ENCODE measurements around the gene EID3.
"Not testable (repeated sequence)": the region's sequence is repeated elsewhere in the genome, so short reads cannot be mapped to it uniquely, and the experiment has no call there.

The EID3 gene

DNA sequence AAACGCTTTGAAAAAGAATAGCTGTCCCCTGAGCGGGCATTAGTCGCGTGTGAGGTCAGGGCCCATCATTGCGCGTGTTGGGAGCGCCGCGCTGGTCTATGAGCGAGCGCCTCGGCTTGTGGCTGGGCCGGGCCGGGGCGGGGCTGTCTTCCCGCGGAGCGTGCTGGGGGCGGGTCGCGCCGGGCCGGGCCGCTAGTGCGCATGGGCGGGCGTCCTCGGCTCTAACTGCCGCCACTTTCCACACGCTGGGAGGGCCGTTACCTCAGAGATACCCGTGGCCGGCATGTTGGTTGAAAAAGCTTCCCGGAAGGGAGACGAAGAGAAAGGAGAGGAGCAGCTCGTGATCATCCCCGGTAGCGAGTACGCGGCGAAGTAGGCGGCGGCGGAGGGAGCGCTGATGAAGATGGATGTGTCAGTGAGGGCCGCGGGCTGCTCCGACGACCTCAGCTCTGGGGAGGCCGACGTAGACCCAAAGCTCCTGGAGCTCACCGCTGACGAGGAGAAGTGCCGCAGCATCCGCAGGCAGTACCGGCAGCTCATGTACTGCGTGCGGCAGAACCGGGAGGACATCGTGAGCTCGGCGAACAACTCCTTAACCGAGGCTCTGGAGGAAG is at the start of gene EID3:
Gene EID3 (plus strand): TSS at position 202 of the 614 bp plus-strand sequence. CDS start 196 bp downstream, at position 398.
- peak; percentile 79 for DNase-seq

DNA sequence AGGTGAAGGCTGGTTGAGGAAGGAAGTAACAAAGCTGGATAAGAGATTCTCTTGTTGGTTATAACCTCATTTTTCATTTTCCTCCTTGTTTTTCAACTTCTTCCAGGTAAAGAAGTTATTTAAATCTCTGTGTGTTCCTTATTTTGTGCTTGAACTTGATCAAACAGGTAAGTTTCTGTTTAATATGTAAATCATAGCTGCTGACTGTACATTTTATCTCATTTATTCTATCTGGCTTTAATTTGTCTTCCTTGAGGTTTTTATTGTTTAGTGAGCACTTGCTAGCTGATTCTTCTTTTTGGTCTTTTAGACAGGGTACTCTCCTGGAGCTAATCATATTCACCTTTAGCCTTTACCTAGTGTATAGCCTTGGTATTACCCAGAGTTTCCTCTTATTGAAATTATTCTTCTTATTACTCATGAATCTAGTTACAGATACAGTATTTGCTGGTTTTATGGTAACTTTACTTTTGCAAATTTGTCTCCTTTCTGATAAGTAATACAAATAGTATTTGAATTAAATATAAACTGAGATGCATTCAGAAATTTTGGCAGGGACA is 45.5 kb upstream of the EID3 start:
- no peak for DNase-seq

DNA sequence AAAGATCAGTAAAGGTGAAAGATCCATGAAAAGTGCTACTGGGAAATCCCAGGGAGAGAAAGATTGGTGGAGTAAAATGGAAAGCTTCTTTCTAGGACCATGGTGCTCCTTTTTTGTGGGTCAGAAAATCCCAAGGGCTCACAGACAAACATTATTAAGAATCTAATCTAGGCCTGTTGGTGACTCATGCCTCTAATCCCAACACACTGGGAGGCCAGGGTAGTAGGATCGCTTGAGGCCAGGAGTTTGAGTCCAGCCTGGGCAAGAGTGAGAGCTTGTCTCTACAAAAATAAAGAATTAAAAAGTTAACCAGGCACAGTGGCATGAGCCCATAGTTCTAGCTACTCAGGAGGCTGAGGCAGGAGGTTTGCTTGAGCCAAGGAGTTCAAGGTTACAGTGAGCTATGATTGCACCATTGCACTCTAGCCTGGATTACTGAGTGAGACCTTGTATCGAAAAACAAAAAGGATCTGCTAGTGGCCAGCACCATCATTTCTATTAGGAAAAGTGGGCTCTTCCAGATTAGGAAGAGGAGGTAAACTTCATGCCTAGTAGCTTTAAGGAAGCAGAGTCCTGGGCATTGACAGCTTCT is 45.0 kb upstream of the EID3 start:
- DNase-seq = no peak

DNA sequence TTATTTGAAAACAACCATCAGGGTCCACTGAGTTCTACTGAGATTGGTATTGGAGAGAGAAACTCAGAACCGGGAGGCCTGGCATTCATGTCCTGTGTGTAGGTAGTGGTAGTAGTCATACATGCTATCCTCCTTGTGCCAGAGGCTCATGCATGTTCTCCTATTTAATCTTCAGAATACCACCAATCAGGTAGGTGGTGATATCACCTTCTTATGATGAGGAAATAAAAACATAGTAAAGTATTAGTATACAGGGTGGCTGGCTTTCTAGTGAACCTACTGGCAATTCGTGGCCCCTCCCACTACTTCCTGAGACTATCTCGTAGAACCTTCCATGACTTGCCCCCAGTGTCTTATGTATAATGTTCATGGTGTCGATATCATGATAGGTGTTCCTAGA is 40.5 kb upstream of the EID3 start:
- DNase-seq = no peak

DNA sequence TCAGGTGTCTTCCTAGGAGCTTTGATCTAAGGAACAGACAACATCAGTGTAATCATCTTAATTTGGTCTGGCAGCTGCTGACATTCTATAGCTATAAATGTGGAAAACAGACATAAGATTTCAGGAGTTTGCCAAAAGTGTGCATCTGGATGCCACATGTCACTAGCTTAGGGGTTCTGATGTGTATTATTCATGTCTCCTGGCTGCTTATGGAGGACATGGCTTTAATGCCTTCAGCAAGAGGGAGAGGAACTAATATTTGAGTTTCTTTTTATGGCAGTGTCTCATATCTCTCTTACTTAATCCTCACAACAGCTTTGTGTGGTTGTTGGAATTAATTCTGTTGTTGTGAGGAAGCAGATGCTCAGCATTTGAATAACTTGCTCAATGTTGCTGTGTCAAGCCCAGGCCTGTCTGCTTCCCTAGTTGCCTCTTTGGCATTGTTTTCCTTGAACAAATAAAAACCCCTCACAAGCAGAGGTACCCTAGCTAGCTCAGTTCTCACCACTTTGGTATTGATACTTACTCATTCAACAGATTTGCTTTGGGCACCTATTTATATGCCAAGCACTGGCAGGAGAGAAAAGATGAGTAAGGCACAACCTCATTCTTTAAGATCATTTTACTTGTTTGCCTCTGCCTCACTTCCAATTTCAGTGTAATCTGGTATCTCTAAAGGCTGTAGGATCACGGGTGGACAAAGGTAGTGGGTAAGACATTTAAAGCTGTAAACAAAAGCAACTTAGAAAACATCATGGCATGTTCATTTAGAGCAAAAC is 39.8 kb upstream of the EID3 start:
- DNase-seq = peak; percentile 74

DNA sequence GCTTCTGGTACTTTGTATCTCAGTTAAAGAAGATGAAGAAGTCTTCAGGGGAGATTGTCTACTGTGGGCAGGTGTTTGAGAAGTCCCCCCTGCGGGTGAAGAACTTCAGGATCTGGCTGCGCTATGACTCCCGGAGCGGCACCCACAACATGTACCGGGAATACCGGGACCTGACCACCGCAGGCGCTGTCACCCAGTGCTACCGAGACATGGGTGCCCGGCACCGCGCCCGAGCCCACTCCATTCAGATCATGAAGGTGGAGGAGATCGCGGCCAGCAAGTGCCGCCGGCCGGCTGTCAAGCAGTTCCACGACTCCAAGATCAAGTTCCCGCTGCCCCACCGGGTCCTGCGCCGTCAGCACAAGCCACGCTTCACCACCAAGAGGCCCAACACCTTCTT is 38.1 kb upstream of the EID3 start:
- not testable (repeated sequence) for DNase-seq

DNA sequence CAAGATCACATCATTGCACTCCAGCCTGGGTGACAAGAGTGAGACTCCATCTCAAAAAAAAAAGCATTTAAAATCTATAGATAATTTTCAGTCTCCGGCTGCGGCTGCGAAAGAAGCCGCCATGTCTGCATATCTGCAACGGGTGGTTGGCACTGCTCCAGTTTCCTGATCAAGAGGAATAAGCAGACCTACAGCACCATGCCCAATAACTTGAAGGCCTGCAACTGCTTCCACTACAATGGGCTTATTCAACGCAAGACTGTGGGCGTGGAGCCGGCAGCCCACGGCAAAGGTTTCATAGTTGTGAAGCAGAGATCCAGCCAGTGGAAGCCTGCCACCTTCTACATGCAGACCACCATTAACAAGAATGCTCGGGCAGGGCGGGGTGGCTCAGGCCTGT is 30.6 kb upstream of the EID3 start:
- no peak for DNase-seq

DNA sequence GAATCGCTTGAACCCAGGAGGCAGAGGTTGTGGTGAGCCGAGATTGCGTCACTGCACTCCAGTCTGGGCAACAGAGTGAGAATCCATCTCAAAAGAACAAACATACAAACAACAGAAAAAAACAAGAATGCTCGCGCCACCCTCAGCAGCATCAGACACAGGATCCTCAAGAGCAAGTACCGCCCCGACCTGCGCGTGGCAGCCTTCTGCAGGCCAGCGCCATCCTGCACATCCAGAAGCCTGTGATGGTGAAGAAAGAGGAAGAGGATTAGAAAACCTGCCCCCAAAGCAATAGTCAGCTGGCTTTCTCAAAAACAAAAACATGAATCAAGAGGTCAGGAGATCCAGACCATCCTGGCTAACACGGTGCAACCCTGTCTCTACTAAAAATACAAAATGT is 30.0 kb upstream of the EID3 start:
- DNase-seq = no peak

DNA sequence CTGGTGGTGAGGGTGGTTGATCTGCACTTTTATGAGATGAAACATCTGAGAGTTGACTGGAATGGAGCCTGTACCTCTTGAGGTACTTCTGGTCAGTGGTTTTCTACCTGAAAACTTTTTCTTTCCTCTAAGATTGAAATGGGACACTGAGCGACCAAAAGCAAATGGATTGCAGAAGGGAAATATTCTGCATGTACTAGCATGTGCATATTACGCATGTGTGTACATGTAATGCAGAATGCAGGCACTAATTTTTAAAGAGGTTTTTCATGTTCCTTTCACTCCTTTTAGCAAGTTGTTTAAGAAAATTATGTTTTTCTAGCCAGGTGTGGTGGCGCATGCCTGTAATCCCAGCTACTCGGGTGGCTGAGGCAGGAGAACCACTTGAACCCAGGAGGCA is 28.7 kb upstream of the EID3 start:
- DNase-seq = no peak

DNA sequence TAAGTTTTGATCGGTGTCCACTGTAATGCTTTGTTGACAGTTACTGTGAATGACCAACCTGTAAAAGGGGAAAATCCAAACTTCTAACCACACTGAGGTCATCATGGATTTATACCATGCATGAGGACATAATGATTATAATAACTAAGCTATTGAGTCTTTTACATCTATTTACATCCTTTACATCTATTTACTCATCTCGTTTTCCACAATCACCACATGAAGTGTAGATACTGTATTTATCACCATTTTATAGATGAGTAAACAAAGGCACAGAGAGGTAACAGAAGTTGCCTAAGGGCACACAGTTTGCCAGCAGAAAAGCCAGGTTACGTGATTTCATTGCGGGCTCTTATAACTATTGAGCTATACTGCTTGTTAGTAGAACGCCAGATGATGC is 27.9 kb upstream of the EID3 start:
- no peak for DNase-seq

DNA sequence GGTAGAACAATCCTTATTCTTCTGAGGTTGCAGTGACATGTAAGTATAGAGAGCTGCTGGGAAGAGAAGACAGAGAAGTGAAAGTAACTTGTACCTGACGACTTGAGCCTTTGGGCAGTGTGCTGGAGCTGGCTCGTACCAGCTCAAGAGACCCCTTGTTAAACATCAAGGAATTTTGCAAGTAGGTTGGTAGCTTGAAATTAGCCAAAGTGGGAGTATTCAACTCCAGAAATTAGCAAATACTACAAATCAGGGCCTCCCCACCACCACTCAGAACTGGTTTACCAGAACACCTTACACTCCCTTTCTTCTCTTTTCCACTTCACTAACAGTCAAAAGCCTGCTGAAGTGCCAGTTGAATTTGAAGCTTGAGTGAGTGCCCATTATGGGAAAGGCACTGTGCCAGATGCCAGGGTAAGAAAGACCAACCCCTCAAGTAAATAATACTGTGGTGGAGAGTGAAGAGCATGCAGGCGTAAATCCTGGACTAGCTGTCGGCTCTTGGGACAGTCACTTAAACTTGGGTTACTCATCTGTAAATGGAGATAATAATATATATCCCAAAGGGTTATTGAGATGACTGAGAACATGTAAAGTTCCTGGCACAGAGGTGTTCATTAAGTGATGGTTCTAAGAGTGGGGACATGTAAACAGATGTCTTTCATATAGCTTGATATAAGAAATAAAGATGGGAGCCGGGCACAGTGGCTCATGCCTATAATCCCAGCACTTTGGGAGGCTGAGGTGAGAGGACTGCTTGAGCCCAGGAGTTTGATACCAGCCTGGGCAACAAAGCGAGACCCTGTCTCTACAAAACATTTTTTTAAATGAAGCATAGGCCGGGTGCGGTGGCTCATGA is 27.0 kb upstream of the EID3 start:
- no peak for DNase-seq

DNA sequence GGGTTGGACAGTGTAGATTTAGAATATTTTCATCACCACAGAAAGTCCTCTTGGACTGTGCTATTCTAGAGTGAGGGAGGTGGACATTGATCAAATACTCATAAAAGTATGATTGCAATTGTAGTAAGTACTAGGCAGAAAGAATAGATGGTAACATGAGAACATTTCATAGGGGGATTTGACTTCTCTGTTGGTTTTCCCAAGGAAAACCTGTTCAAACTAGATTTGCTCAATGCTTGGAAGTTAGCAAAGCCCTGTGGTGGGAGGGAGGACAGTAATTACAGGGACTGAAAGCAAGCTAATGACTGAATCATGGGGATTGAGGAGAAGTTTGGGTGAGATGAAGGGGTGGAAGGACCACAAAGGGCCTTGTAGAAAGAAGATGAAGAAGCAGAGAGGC is 24.4 kb upstream of the EID3 start:
- no peak for DNase-seq

DNA sequence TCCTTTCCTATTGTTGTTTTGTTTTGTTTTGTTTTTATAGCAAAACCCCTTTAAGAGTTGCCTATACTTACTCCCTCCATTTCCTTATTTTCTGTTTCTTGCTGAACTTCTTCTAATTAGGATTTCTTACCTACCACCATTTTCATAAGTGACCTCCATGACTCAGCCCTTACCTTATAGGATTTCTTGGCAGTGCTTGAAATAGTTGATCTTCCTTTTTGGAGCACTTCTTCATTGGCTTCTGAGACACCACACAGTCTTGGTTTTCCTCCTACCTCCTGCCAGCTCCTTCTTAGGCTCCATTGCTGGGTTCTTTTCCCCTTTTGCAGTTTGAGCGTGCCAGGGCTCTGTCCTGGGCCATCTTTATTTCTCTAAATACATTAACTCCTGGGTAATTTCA is 23.4 kb upstream of the EID3 start:
- no peak for DNase-seq

DNA sequence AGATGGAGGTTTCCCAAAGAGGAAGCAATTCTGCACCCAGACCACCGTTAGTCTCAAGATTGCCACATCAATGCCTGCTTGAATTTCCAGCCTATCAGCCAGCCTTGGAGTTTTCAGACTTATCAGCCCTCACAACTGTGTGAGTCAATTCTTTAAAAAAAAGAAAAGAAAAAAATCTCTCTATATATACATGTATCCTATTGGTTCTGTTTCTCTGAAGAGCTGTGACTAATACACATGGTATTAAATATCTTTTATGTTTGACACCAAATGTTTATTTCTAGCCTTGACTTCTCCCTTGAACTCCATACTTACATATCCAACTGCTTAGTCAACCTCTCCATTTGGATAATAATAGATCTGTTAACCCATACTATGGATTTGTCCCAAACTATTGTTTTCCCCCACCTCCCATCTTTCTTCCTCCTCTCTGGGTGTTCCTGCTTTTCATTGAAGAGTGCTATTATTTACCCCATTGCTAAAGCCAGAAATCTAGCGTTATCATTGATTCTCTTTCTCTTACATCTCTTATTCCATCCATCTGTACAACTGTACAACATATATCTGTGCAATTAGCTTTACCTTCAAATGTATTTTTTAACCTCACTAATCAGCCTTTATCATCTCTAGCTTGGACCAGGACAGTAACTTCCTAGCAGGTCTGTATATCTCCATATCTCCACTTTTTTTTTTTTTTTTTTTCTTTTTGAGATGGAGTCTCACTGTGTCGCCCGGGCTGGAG is 22.7 kb upstream of the EID3 start:
- DNase-seq = peak; percentile 99

DNA sequence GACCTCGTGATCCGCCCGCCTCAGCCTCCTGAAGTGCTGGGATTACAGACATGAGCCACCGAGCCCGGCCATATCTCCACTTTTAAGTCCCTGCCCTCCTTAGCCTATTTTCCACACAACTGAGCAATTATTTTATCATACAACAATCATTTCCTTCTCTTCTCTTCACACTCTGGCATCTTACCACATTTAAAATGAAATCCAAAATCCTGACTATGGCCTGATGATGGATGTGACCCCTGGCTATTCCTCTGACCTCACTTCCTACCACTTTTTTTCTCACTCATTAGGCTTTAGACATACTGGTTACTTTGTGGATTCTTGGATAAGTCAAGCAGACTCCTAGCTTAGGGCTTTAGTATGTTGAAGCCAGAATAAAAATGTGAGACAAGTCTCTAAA is 21.9 kb upstream of the EID3 start:
- DNase-seq = peak; percentile 67

DNA sequence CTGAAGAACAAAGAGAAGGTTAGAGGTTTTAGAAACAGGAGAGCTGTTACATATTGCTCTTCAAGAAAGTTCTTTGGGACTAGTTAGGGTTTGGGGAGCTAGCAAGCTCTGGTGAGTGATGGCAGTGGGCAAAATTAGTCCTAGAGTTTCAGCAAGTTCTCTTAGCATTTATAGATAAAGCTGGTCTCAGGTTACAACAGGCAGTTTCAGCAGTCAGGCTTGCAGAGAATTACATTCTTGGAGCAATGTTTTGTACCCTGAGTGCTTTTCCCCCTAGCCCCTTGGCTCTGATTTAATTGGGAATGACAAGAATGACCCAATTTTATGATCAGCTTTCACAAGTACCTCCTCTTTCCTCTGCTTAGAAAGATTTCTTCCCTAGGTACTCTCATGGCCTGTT is 21.4 kb upstream of the EID3 start:
- DNase-seq = peak; percentile 33

DNA sequence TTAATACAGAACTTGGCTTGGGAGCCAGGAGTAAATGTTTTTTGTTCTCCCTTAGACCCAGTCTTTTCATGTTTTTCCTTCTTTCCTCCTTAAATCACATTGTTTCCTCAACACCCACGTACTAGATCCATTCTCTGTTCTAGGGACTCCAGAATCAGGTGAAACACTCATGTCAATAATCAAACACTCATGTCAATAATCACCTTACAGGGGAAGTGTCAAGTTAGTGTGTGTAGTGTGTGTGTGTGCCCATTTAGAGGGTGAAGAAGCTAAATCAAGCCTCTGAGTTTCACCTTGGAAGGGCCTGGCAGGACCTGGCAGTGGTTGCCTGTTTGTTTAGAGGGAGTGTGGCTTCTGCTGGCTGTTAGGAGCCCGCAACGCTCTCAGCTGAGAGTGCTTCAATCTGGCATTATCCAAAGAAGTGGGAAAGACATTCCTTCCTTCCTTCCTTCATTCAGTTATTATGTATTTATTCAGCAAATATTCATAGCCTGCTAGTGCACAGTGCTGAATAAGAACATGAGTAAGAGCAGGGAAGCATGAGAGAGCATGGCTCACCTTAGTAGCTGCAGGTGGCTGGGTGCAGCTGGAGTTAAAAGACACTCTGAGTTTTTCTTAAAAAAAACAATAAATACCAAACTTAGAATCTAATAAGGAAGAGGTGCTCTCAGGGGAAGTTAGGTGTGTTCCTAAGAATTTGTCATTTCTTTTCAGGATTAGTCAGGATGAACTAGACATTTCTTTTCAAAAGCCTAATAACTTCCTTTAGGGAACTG is 17.6 kb upstream of the EID3 start:
- DNase-seq = peak; percentile 36

DNA sequence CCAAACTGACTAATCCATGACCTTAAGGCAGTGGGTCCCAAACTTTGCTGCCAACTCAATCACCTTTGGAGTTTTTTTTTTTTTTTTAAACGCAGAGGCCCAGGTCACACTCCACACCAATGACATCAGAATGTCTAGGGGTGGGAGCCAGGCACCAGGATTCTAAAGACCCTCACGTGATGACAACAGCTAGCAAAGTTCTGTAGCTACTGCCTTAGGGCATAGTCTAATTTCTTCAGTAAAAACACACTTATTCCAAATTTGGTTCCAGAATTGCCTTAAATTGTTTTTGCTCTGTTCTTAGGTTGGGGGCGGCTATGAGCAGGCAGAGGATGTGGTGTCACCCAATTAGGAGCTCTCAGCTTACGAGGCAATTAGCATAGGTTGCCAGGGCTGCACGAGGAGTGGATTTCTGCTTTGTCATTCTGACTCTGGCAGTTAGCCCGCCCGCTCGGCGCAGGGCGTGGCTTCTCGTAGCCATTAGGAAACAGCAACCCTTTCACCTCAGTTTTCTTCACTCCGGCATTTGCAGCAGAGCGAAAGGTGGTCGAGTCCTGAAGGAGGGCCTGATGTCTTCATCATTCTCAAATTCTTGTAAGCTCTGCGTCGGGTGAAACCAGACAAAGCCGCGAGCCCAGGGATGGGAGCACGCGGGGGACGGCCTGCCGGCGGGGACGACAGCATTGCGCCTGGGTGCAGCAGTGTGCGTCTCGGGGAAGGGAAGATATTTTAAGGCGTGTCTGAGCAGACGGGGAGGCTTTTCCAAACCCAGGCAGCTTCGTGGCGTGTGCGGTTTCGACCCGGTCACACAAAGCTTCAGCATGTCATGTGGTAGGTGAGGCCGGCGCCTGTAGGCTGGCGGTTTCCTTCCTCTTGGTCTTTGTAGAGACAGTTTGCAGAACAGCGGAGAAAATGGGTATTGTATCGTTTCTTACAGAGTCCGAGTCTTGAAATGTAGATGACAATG is 16.7 kb upstream of the EID3 start:
- peak; percentile 93 for DNase-seq

DNA sequence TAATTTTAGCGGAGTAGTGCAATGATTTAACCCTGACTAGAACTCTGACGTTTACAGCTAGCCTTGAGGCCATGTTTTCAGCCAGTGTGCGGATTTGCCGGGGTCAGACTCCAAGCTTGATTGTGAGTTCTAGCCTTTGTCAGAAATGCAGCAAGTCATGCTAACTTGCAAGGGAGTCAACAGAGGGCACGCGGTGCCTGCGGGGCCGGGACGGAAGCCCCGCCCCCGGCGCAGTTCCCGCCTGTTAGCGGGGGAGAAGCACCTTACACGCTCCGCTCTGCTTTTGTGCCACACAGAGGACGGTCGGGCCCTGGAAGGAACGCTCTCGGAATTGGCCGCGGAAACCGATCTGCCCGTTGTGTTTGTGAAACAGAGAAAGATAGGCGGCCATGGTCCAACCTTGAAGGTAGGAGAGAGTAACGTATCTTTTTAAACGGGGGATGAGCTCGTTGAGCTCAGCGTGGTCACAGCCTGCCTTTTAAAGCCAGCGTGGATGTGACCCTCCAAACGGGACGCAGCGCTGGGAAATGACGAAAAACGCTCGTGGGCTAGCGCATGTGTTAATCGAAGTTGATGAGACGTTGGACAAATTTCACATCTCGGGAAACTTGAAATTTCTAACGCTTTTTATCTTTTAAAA is 14.8 kb upstream of the EID3 start:
- DNase-seq = peak; percentile 82

DNA sequence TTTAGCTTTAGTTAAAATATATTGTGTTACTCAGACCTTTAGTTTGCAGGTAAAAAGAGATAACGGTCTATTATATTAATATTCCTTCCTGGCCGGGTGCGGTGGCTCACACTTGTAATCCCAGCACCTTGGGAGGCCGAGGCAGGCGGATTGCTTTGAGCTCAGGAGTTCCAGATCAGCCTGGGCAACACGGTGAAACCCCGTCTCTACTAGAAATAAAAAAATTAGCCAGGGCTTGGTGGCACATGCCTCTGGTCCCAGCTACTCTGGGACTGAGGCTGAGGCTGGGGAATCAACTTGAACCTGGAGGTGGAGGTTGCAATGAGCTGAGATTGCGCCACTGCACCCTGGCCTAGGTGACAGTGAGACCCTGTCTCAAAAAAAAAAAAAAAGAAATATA is 13.2 kb upstream of the EID3 start:
- DNase-seq = no peak

All from HCEC 1CT (cell line).